ENCODE data around the gene LENG1.
"Not testable (repeated sequence)": the region's sequence is repeated elsewhere in the genome, so short reads cannot be mapped to it uniquely, and the experiment has no call there.

The LENG1 gene

DNA sequence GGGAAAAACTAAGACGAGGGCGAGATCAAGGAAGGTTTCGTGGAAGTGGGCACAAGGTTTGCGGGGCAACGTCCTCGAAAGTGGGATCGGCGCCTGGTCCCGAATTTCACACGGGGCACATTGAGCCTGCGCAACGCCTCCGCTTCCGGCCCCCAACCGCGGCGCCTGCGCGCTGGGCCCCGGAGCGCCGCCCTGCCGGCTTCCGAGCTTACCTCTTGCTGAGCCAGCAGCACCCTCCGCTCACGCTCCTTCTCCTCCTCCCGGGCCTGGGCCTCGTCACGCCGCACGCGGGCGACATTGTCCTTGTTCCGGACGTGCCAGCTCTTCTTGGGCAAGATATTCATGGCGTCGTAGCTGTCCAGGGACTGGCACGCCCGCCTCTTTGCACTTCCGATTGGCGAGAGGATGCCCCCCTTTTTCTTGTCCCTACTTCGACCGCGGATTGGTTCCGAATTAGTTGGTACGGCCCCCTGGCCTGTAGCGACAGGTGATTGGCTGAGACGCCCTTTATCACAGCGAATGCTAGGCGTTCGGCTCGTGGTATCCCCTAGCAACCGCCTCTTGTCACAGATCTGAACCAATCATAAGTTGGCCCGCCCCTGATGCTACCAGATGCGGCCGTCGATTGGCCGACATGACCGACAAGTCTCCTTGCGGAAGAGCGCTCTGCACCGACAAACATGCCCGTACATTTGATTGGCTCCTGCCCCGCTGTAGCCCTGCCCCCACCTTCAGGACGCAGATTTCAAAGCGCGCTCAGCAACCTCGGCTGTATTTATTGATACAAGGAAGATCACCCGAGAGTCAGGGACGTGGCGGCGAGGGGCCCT is at the start of gene LENG1:
Gene LENG1 (minus strand): TSS at position 370 of the 830 bp plus-strand sequence. CDS start 26 bp downstream, at position 344.
- peak; percentile 98 to 100 for DNase-seq

- DNase-seq: no peak
Measured at GRCh38 chr19:54208784-54209057, 49.2 kb upstream of the LENG1 start.

- peak in 1 of 2 donors; percentile 45 for DNase-seq
Measured at GRCh38 chr19:54207983-54208783, 48.7 kb upstream of the LENG1 start.

DNA sequence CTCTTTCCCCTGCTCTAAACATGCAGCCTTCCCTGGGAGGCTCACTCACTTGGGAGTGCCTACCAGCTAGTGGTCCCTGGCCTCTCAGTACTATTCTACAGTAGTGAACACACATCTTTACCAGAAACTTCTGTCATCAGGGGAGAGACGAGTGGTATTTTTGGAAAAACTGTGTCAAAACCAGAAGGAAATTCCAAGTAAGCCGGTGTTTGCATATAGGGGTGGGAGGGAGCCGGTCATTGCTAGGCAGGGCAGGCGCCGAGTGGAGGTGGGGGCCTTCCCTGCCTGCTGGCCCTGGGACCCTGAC is 48.1 kb upstream of the LENG1 start:
- no peak for DNase-seq

- not testable (repeated sequence) for DNase-seq
Measured at GRCh38 chr19:54207193-54207592, 47.7 kb upstream of the LENG1 start.

DNA sequence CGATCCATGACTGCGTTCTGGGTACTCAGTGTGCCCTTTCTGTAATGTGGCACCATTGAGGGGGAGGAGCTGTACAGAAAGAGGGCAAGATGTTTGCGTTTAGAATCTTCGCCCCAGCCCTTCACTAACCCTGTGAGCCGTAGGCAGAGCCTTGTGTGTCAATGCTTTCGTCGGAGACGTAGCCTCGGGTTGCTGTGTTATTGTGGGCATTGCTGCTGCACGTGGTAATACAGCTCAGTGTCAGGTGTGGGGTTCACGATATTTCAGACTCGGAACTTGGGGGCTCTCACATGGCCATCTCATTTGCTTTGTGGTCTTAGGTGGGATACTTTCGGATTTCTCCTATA is 47.3 kb upstream of the LENG1 start:
- DNase-seq: no peak

DNA sequence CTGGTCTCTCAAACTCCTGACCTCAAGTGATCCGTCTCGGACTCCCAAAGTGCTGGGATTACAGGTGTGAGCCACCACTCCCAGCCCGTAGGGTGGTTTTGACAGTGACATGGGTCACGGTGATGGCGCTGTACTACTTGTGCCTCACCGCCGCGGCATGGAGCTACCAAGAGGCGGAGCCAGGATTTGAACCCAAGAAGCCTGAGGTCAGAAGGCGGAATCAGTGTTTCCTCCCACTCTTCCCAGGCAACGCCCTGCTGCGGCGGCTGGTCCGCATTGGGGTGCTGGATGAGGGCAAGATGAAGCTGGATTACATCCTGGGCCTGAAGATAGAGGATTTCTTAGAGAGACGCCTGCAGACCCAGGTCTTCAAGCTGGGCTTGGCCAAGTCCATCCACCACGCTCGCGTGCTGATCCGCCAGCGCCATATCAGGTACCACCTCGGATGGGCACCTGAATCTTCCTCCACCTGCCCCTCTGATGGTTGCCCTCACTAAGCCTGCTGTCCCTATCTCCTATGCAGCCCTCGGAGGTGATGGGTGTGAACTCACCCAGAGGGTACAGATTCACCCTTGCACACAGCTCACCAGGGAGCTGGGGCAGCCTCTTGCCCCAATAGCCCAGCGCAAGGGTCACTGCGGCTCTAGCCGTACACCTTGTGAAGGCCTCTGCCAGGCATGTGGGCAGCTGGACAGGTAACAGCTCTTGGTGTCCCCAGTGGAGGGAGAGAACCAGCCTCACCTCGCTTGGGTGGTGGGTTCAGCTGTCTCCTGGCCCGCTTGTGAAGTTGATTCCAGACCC is 46.7 kb upstream of the LENG1 start:
- no peak for DNase-seq

DNA sequence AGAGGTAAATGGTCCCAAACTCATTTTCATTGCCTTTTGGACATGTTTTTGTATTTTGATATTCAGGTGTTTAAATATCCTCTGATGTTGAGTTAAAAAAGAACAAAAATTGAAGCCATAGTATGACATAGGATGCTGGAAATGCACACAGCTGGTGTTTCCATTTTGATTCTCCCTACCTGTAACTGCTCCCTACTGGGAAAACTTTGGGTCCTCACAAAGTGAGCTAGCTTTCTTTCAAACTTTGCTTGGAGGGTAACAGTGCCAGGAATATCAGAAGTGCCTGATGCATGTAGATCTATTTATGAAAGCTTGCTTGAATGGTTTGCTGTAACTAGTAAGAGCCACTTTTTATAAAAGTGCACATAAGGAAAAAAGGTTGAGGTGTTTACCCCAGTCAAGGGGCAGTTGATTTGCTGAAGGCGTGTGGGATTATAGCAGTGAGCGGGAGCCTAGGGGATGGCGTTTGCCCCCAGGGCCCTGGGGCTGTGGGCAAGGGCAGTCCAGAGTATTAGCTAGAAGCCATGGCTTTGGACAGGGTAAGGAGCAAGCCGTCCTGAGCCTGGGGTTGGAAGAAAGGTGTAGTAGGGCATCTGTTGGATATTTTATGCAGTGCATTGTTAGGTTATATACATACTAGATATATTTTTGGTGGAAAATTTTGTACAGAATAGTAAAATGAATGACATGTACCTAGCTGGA is 45.4 kb upstream of the LENG1 start:
- DNase-seq: no peak

- no peak for DNase-seq
Measured at GRCh38 chr19:54203151-54203611, 43.7 kb upstream of the LENG1 start.

- no peak for DNase-seq
Measured at GRCh38 chr19:54201980-54202379, 42.5 kb upstream of the LENG1 start.

DNA sequence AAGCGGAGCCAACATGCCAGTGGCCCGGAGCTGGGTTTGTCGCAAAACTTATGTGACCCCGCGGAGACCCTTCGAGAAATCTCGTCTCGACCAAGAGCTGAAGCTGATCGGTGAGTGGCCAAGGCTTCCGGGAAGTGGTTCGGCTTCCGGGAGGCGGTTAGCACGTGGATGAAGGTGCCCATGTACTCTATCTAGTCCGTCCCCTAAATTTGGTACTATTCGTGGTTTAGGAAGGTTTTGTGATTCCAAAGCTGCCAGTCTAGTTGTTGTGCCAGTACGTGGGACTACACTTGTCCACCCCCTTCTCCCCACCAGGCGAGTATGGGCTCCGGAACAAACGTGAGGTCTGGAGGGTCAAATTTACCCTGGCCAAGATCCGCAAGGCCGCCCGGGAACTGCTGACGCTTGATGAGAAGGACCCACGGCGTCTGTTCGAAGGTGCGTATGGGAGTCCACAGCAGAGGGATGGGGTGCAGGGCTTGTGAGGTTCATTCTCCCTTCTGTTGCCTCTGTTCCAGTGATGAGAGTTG is 41.7 kb upstream of the LENG1 start:
- no peak for DNase-seq

GRCh38 chr19:54199401-54199800 is 39.9 kb upstream of the LENG1 start:
- DNase-seq: no peak

- DNase-seq: no peak
Measured at GRCh38 chr19:54197121-54197520, 37.6 kb upstream of the LENG1 start.

DNA sequence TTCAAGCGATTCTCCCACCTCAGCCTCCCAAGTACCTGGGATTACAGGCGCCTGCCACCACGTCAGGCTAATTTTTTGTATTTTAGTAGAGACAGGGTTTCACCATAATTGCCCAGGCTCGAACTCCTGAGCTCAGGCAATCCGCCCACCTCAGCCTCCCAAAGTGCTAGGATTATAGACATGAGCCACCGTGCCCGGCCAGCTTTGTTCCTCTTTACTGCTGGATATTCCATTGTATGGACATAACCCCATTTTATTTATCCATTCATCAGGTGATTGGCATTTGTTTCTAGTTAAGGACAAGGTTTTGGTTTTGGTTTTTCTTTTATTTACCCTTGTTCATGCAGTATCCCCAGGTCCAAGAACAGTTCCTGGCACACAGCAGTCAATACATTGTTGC is 37.0 kb upstream of the LENG1 start:
- DNase-seq: no peak

DNA sequence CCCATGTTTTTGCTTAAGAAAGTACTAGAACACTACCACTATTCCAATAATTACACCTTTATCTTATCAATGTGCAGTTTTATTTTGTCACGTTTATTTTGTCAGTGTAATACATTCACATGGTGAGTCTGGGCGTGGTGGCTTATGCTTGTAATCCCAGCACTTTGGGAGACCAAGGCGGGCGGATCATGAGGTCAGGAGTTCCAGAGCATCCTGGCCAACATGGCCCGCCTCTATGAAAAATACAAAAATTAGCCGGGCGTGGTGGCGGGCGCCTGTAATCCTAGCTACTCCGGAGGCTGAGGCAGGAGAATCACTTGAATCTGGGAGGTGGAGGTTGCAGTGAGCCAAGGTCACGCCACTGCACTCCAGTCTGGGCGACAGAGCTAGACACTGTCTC is 34.9 kb upstream of the LENG1 start:
- DNase-seq: not testable (repeated sequence)

- no peak for DNase-seq
Measured at GRCh38 chr19:54193011-54193410, 33.5 kb upstream of the LENG1 start.

- no peak for DNase-seq
Measured at GRCh38 chr19:54191811-54192453, 32.4 kb upstream of the LENG1 start.

- DNase-seq: peak; percentile 31 to 89
Measured at GRCh38 chr19:54191011-54191810, 31.7 kb upstream of the LENG1 start, which contains the start of gene TSEN34. Gene TSEN34 (plus strand): TSS chr19:54191308. CDS start chr19:54191365, 57 bp downstream.

DNA sequence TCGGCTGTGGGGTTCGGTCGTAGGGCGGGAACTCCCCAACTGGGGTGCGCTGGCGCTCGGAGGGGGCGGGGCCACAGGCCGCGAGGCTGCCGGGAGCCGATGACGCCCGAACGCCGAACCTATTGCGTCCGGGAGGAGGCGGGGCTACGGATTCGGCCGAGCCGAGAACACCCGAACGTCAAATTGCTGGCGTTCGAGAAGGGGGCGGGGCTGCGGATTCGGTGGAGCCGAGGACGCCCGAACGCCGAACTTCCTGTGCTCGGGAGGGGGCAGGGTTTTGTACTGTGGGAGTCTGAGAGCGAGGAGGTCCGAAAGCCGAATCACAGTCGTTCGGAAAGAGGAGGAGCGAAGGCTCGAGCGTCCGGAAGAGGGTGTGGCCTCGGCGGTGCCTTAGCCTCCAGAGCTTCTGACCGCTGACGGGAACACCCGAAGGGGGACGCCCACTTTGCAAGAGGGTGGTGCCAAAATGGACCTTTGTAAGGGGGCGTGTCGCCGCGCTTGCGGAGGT is 31.0 kb upstream of the LENG1 start:
- DNase-seq: peak; percentile 100

- DNase-seq: peak; percentile 100
Measured at GRCh38 chr19:54189735-54190502, 30.4 kb upstream of the LENG1 start.

All from activated CD4-positive, alpha-beta T cell treated with anti-CD3 and anti-CD28 coated beads for 4 hours (primary cell).